Caco-2 (cell line): Measurements from ENCODE around the gene FUT7. TPM values are rescaled to one million over a fixed set of nuclear protein-coding genes. Genes with fewer than 3 reads are reported as not detected.
A peak's percentile ranks its signal among the peaks of the same experiment; 100 is the strongest.

Experiments
- BruUV-seq: library from RNA; stranded (reverse); fragments of 400-500 nt; replicated peaks from 2 replicates; lab custom pipeline; 2021; lab: Mats Ljungman, UMichigan
- CTCF ChIA-PET: fragments of 300-600 bp; sonication (Branson Sonifier 250); formaldehyde crosslinking; loops from one replicate; lab custom pipeline; 2022; ENCODE audit warnings: antibody characterized with exemption; lab: Charles Lee
- POLR2A ChIA-PET: fragments of 300-600 bp; sonication (Branson Sonifier 250); formaldehyde crosslinking; loops from one replicate; lab custom pipeline; 2022; ENCODE audit warnings: antibody characterized with exemption; lab: Charles Lee
- DNase-seq, 2 experiments: peaks; one replicate each; pipeline versions ENCODE4 v3.0.0 to v3.0.0-alpha.2; 2020 to 2022
- H3K27me3 ChIP-seq: replicated peaks from 2 replicates; pipeline ENCODE4 v1.6.0; 2011; ENCODE audit warnings: low read length; ENCODE audit not compliant: control insufficient read depth, insufficient read depth
- H3K36me3 ChIP-seq: 2 replicates; pipeline ENCODE4 v1.5.1; 2011; ENCODE audit warnings: low read length; ENCODE audit not compliant: control insufficient read depth, insufficient read depth
- H3K4me1 ChIP-seq: fragments of 250-450 bp; sonication (Bioruptor Pico); 2 replicates; pipeline ENCODE4 v1.5.1; 2020; ENCODE audit warnings: mild to moderate bottlenecking
- H3K4me3 ChIP-seq: 2 replicates; pipeline ENCODE4 v1.5.1; 2011; ENCODE audit warnings: low read depth, mild to moderate bottlenecking, control low read depth, low read length
- H3K9me3 ChIP-seq: fragments of 250-450 bp; sonication (Bioruptor Pico); 2 replicates; pipeline ENCODE4 v1.5.1; 2020; ENCODE audit warnings: mild to moderate bottlenecking, moderate library complexity
- H3K27ac Mint-ChIP-seq: one replicate; pipeline ENCODE4 v1.8.0; 2022; ENCODE audit warnings: mixed read lengths; ENCODE audit not compliant: unreplicated experiment
- H3K27me3 Mint-ChIP-seq: one replicate; pipeline ENCODE4 v1.8.0; 2022; ENCODE audit warnings: mixed read lengths; ENCODE audit not compliant: insufficient read depth, unreplicated experiment
- H3K36me3 Mint-ChIP-seq: one replicate; pipeline ENCODE4 v1.8.0; 2022; ENCODE audit warnings: mild to moderate bottlenecking, mixed read lengths; ENCODE audit not compliant: insufficient read depth, unreplicated experiment
- H3K4me1 Mint-ChIP-seq: one replicate; pipeline ENCODE4 v1.8.0; 2022; ENCODE audit warnings: low read depth, mixed read lengths; ENCODE audit not compliant: unreplicated experiment
- H3K4me3 Mint-ChIP-seq: one replicate; pipeline ENCODE4 v1.8.0; 2022; ENCODE audit warnings: mild to moderate bottlenecking, moderate library complexity, mixed read lengths; ENCODE audit not compliant: unreplicated experiment
- H3K9me3 Mint-ChIP-seq: one replicate; pipeline ENCODE4 v1.8.0; 2022; ENCODE audit warnings: mixed read lengths; ENCODE audit not compliant: unreplicated experiment
- intact Hi-C: fragments of 100-400 bp; cut with micrococcal nuclease; formaldehyde crosslinking; loops from one replicate; pipeline ENCODE4 v1.10.0; 2022; ENCODE audit not compliant: unreplicated experiment
- total RNA-seq: library from RNA; stranded (reverse); gene quantifications from 2 replicates; pipeline ENCODE4 v1.2.3, GENCODE V29; 2022
- TF ChIP-seq, protein P1 (sequence below), 2 experiments: fragments of 200-600 bp in 1 of 2; IDR thresholded peaks; 1 replicate in 1 of 2; 2 replicates in 1 of 2; pipeline versions ENCODE4 v1.5.1 to v1.8.0; 2011 to 2022; ENCODE audit warnings: antibody characterized with exemption in 1 of 2, control low read depth in 1 of 2, inconsistent platforms in 1 of 2, low read depth in 1 of 2, low read length in 1 of 2, mild to moderate bottlenecking in 1 of 2, moderate library complexity in 1 of 2; ENCODE audit not compliant: insufficient read depth in 1 of 2, severe bottlenecking in 1 of 2, unreplicated experiment in 1 of 2

The FUT7 gene
- total RNA-seq, 1 experiment from 2014 or later, result not detected

DNA sequence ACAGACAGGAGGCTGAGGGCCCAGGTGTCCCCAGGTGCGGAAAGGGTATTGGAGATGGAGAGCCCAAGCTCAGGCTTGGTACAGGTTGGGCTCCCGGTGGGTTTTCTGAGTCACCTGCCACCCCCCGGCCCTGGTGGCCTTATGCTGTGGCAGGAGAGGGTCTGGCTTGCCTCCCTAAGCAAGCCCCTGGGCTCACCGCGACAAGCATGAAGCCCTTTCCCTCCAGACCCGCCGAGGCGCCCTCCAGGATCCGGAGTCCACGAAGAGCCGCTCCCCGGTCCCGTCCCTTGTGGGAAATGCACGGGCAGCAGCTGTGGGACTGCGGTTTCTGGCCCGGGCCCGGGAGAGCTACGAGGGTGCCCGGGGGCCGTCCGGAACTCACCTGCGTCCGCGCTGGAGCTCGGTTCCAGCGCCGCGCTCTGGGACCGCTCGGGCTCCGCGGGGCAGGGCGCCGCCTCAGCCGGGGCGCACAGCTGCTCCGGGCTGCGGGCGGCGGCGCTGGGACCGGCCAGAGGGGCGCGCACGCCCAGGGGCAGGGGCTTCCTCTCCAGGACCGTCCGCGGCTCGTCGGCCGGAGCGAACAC is 37.7 kb upstream of the FUT7 start:
- H3K9me3 Mint-ChIP-seq, result no peaks in the 10 kb centered on the region
- H3K36me3 Mint-ChIP-seq, result peaks cover 18% of the 10 kb centered on the region
- peak in 1 of 2 experiments; percentile 49 for DNase-seq
- Histone ChIP-seq H3K4me1 (peaks cover 33% of the 10 kb centered on the region), H3K9me3 (no peaks in the 10 kb centered on the region), H3K36me3 (0 out of 2 replicates have a peak, but pooled peaks cover 2% of the 10 kb centered on the region), H3K4me3 (peak overlapping the region; percentile 80), H3K27me3 (no peaks in the 10 kb centered on the region)
- ChIA-PET CTCF (interaction anchor here (0.6 to 5.2 kb wide), 15 partner anchors 9 to 372 kb away, joined by 3 to 42 read pairs (median 7); partner anchors contain the start of genes ABCA2, ANAPC2, CYSRT1 and ENTPD2), POLR2A (interaction anchor here (0.5 to 1.9 kb wide), 7 partner anchors 16 to 311 kb away, joined by 3 to 24 read pairs (median 4); partner anchors contain the start of genes ANAPC2, ENTPD2, LCN8 and MAN1B1)
- no peaks in the 10 kb centered on the region for H3K27me3 Mint-ChIP-seq
- no peak overlapping the region for H3K27ac Mint-ChIP-seq
- H3K4me1 Mint-ChIP-seq, result peaks cover 18% of the 10 kb centered on the region
- no TSS peak for BruUV-seq
- intact Hi-C loops, result loop anchor here (1.0 kb wide), 2 partner anchors 17 to 23 kb away; partner anchors contain the start of genes MAN1B1 and NPDC1
- TF ChIP-seq, protein P1, sequence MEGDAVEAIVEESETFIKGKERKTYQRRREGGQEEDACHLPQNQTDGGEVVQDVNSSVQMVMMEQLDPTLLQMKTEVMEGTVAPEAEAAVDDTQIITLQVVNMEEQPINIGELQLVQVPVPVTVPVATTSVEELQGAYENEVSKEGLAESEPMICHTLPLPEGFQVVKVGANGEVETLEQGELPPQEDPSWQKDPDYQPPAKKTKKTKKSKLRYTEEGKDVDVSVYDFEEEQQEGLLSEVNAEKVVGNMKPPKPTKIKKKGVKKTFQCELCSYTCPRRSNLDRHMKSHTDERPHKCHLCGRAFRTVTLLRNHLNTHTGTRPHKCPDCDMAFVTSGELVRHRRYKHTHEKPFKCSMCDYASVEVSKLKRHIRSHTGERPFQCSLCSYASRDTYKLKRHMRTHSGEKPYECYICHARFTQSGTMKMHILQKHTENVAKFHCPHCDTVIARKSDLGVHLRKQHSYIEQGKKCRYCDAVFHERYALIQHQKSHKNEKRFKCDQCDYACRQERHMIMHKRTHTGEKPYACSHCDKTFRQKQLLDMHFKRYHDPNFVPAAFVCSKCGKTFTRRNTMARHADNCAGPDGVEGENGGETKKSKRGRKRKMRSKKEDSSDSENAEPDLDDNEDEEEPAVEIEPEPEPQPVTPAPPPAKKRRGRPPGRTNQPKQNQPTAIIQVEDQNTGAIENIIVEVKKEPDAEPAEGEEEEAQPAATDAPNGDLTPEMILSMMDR (IDR thresholded peaks at IDR 0.05; ENCODE audit: insufficient read depth in 1 of 2, low read depth in 1 of 2, low read length in 1 of 2, severe bottlenecking in 1 of 2, unreplicated experiment in 1 of 2), result no peak
- H3K4me3 Mint-ChIP-seq, result peak overlapping the region; percentile 68

DNA sequence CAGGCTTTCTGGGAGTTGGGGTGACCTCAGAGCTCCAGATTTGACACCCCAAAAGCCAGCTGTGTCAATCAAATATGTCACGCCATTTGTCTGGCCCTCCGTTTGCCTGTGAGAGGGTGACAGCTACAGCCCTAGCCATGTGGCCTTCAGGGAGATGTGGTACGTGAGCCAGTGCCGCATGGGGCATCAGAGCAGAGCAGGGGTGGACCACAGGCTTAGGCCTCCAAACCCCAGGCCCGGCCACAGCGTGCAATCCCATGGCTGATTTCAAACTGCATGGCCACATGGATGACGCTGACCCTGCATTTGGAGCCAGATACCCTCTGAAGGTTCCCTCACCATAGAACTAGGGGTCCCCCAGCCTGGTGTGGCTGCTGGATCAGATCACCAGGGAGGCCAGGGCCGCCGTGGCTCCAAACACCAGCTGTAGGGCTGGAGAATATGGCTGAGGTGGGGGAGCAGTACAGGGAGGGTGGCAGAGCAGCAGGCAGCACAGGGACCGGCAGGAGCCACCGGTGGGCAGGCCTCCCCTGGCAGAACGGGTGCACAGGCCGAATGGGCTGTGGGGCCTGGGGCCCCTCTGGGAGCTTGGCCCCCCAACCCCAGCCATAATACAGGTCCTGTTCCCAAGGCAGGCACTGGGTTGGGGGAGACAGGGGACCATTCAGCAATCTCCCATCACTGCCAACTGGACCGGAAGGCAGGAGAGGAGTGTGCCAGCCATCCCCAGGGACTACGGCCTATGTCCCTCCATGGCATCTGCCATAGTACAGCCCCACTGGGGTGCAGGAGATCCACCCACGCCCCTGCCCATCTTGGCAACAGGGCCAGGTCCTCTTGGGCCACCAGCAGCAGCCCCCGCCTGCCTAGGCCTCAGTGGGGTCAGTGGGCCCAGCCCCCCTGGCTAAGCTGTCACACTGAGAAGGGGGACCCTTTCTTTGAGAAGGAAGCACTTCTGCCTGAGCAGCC is 36.9 kb upstream of the FUT7 start:
- Histone ChIP-seq H3K27me3 (no peaks in the 10 kb centered on the region), H3K36me3 (0 out of 2 replicates have a peak, but pooled peaks cover 2% of the 10 kb centered on the region), H3K4me1 (peaks cover 28% of the 10 kb centered on the region), H3K4me3 (peak overlapping the region; percentile 80), H3K9me3 (no peaks in the 10 kb centered on the region)
- POLR2A ChIA-PET, result interaction anchor here (1.4 to 1.9 kb wide), 2 partner anchors 18 kb away, joined by 14 to 24 read pairs; partner anchors contain the start of gene MAN1B1
- BruUV-seq, result TSS peak; percentile 18
- Mint-ChIP-seq H3K27me3 (no peaks in the 10 kb centered on the region), H3K4me3 (peak overlapping the region; percentile 68), H3K4me1 (peaks cover 18% of the 10 kb centered on the region), H3K27ac (peak overlapping the region; percentile 87), H3K36me3 (peaks cover 25% of the 10 kb centered on the region), H3K9me3 (no peaks in the 10 kb centered on the region)
- intact Hi-C loops, result no loop called here
- DNase-seq, result no peak
- TF ChIP-seq, protein P1 (IDR thresholded peaks at IDR 0.05; ENCODE audit: insufficient read depth in 1 of 2, low read depth in 1 of 2, low read length in 1 of 2, severe bottlenecking in 1 of 2, unreplicated experiment in 1 of 2), result no peak
- CTCF ChIA-PET, result interaction anchor here (0.5 to 5.2 kb wide), 35 partner anchors 8 to 373 kb away, joined by 3 to 57 read pairs (median 6); partner anchors contain the start of genes ABCA2, ENTPD2, ENTPD8 and MAN1B1
